Measurements from ENCODE around the gene WSCD2.

DNA sequence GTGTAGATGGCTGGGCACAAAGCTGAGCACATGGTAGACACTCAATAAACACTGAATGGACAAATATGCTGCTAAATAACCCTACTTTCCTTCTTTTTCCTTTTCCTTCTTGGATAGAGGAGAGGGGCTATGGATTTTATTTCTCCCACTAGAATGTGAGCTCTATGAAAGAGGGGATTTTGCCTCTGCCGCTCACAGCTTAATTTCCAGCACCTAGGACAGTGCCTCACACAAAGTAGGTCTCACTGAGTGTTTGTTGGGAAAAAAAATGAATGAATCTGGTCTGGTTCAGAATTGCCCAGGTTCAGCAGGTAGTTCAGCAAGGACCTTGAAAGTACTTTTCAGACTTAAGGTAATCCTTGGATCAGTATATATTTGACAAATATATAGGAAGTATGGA is 65.5 kb downstream of the WSCD2 start:
- TF ChIP-seq, protein P1, sequence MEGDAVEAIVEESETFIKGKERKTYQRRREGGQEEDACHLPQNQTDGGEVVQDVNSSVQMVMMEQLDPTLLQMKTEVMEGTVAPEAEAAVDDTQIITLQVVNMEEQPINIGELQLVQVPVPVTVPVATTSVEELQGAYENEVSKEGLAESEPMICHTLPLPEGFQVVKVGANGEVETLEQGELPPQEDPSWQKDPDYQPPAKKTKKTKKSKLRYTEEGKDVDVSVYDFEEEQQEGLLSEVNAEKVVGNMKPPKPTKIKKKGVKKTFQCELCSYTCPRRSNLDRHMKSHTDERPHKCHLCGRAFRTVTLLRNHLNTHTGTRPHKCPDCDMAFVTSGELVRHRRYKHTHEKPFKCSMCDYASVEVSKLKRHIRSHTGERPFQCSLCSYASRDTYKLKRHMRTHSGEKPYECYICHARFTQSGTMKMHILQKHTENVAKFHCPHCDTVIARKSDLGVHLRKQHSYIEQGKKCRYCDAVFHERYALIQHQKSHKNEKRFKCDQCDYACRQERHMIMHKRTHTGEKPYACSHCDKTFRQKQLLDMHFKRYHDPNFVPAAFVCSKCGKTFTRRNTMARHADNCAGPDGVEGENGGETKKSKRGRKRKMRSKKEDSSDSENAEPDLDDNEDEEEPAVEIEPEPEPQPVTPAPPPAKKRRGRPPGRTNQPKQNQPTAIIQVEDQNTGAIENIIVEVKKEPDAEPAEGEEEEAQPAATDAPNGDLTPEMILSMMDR (conservative IDR thresholded peaks at IDR 0.05; ENCODE audit: low read length), result no peak
- TF ChIP-seq EZH2phosphoT487 (IDR thresholded peaks at IDR 0.05; ENCODE audit: borderline replicate concordance, low read depth, low read length), result no peak
